ENCODE results near the gene PRPF40A. TPM values are rescaled to one million over a fixed set of nuclear protein-coding genes. Genes with fewer than 3 reads are reported as not detected.

PRPF40A gene
- total and polyA plus RNA-seq, 2 of the 13 experiments (the other 11 are each of a cell fraction or from before 2014, with no cell fraction given), result 146 to 207 TPM

- H3K9ac ChIP-seq (ENCODE audit: insufficient read depth, low read depth, low read length), result no peak overlapping the region
- no peaks in the 10 kb centered on the region for H4K20me1 ChIP-seq (ENCODE audit: insufficient read depth, low read length)
- in situ Hi-C loops (cut with HindIII; ENCODE audit: extremely low pct_ligation_motif_present, low pct_unique_long_range_greater_than_20kb), result loop anchor here (25.0 kb wide), 1 partner anchor 1199 kb away; no protein-coding TSS in a partner anchor
- H3K9me3 ChIP-seq (ENCODE audit: low read length), result no peaks in the 10 kb centered on the region
- no peak for FAIRE-seq
- no peaks in the 10 kb centered on the region for H3K27me3 ChIP-seq (ENCODE audit: control insufficient read depth in 1 of 2, insufficient read depth in 2 of 2, low read length in 2 of 2)
- no peak overlapping the region for H2AFZ ChIP-seq (ENCODE audit: low read length)
- TF ChIP-seq ZNF280D (CRISPR knock-in tag; IDR thresholded peaks at IDR 0.05) (no peak), ZNF770 (CRISPR knock-in tag; IDR thresholded peaks at IDR 0.05) (peak; percentile 32; the same call in 1 of the 2 replicates), ZNF121 (CRISPR knock-in tag; IDR thresholded peaks at IDR 0.05) (peak; percentile 89), ZNF589 (CRISPR knock-in tag; conservative IDR thresholded peaks at IDR 0.05) (no peak), SOX6 (IDR thresholded peaks at IDR 0.05) (no peak), SOX6 (CRISPR knock-in tag; IDR thresholded peaks at IDR 0.05) (peak; percentile 51; the same call in 1 of the 2 replicates), ZMYM4 (CRISPR knock-in tag; IDR thresholded peaks at IDR 0.05) (peak; percentile 55; the same call in 1 of the 2 replicates), HCFC1 (IDR thresholded peaks at IDR 0.05; ENCODE audit: low read depth, low read length) (no peak), HNF4A (CRISPR knock-in tag; IDR thresholded peaks at IDR 0.05) (peak; percentile 54), SALL1 (CRISPR knock-in tag; IDR thresholded peaks at IDR 0.05) (peak; percentile 36; the same call in 1 of the 2 replicates), POGZ (CRISPR knock-in tag; IDR thresholded peaks at IDR 0.05) (no peak), MED1 (CRISPR knock-in tag; IDR thresholded peaks at IDR 0.05) (no peak), ZSCAN31 (CRISPR knock-in tag; IDR thresholded peaks at IDR 0.05; ENCODE audit: low read depth) (0 out of 2 replicates have a peak, but pooled peaks have one; percentile 36), BHLHE40 (IDR thresholded peaks at IDR 0.05; ENCODE audit: low read length) (peak; percentile 40; the same call in 1 of the 2 replicates), RARA (CRISPR knock-in tag; IDR thresholded peaks at IDR 0.05) (peak; percentile 66), ZNF558 (CRISPR knock-in tag; IDR thresholded peaks at IDR 0.05; ENCODE audit: borderline replicate concordance) (no peak), UBTF (CRISPR knock-in tag; IDR thresholded peaks at IDR 0.05) (no peak), ZKSCAN1 (IDR thresholded peaks at IDR 0.05; ENCODE audit: low read length) (no peak)
- no TSS peak for BruUV-seq (replicated peaks)
- H3K4me1 ChIP-seq (ENCODE audit: insufficient read depth, low read length), result peaks cover 12% of the 10 kb centered on the region; the same call in 1 of the 2 replicates
- H3K36me3 ChIP-seq (replicated peaks in 1 of 2; ENCODE audit: control insufficient read depth in 1 of 2, insufficient read depth in 2 of 2, low read length in 2 of 2), result peaks cover 23 to 90% of the 10 kb centered on the region in 2 experiments
- POLR2A ChIA-PET, result no interaction called here
- peak; percentile 18 for DNase-seq (ENCODE audit: low spot score)
- peak; percentile 57 for ATAC-seq
- no peak overlapping the region for H3K4me3 ChIP-seq (replicated peaks in 1 of 3; ENCODE audit: insufficient read depth in 1 of 3, low read depth in 2 of 3, low read length in 3 of 3)
- CTCF ChIA-PET (ENCODE audit: low intra/inter-chr PET ratio, low total read pairs), result no interaction called here
- H3K4me2 ChIP-seq (ENCODE audit: low read depth, low read length), result no peak overlapping the region
- intact Hi-C loops (cut with micrococcal nuclease; ENCODE audit: unreplicated experiment), result no loop called here
- 85% methylated on average over 4 of the region's 4 CpGs for WGBS (ENCODE audit: low lambda C conversion rate)
- peak overlapping the region; percentile 19 for H3K27ac ChIP-seq (ENCODE audit: extremely low read length, insufficient read depth, low read length)
- H3K79me2 ChIP-seq (ENCODE audit: insufficient read depth, low read length), result no peaks in the 10 kb centered on the region
Observed at GRCh38 chr2:152661076-152661475, 56.2 kb downstream of the PRPF40A start.

All from HepG2 (cell line).